Measurements from ENCODE around the gene ROM1. TPM values are rescaled to one million over a fixed set of nuclear protein-coding genes. Genes with fewer than 3 reads are reported as not detected.

Gene ROM1
- total RNA-seq, 1 experiment from 2014 or later = 2.7 TPM

GRCh38 chr11:62573006-62573591 lies 40.0 kb upstream of the ROM1 start:
- H3K9me2 ChIP-seq (ENCODE audit: insufficient read depth) = no peaks in the 10 kb centered on the region
- H4K20me1 ChIP-seq (ENCODE audit: insufficient read depth) = peaks cover 12% of the 10 kb centered on the region; the same call in 1 of the 2 replicates
- no peak overlapping the region for H2AFZ ChIP-seq (ENCODE audit: low read depth, low read length, poor library complexity, severe bottlenecking)
- H3K36me3 ChIP-seq (ENCODE audit: control insufficient read depth in 1 of 2, insufficient read depth in 2 of 2, low read length in 2 of 2) = peaks cover 34 to 62% of the 10 kb centered on the region in 2 experiments
- peak overlapping the region; percentile 98 for H3K9ac ChIP-seq (ENCODE audit: low read length)
- peak overlapping the region; percentile 94 for H3K27ac ChIP-seq (ENCODE audit: low read depth, low read length)
- no peak for DNase-seq (ENCODE audit: low read depth, low spot score)
- RAD21 ChIA-PET (ENCODE audit: low non-redundant PET in 1 of 2, low total read pairs in 2 of 2, uncharacterized antibody in 2 of 2, unreplicated experiment in 2 of 2) = interaction anchor here (1.0 kb wide), 3 partner anchors 18 to 148 kb away, joined by 3 to 6 read pairs (median 3); partner anchors contain the start of gene TUT1 (in 2 of the 2)
- no peaks in the 10 kb centered on the region for H3K27me3 ChIP-seq (ENCODE audit: insufficient read depth, low read length)
- no peaks in the 10 kb centered on the region for H3K9me3 ChIP-seq (ENCODE audit: control insufficient read depth in 1 of 2, insufficient read depth in 1 of 2, low read depth in 1 of 2, low read length in 2 of 2)
- peaks cover 56% of the 10 kb centered on the region for H3K79me2 ChIP-seq (ENCODE audit: insufficient read depth, low read length)
- CTCF ChIA-PET = interaction anchor here (1.0 to 1.8 kb wide), 6 partner anchors 13 to 180 kb away, joined by 4 to 18 read pairs (median 6); partner anchors contain the start of gene TUT1
- peak; percentile 1; the same call in 1 of the 2 replicates for ATAC-seq
- TSS peak; percentile 81 for BruUV-seq (replicated peaks)
- H3K4me2 ChIP-seq (ENCODE audit: low read length) = peak overlapping the region; percentile 87
- intact Hi-C loops (cut with micrococcal nuclease) = no loop called here
- POLR2A ChIA-PET = interaction anchor here (0.7 to 1.8 kb wide), 26 partner anchors 8 to 283 kb away, joined by 3 to 52 read pairs (median 6); partner anchors contain the start of genes AHNAK, C11orf98, CSKMT and HNRNPUL2
- peak overlapping the region; percentile 76 to 99 for H3K4me3 ChIP-seq (replicated peaks in 1 of 2; ENCODE audit: low read depth in 1 of 2, low read length in 2 of 2)
- H3K4me1 ChIP-seq (ENCODE audit: control insufficient read depth in 1 of 2, insufficient read depth in 2 of 2, low read length in 2 of 2) = peaks cover 8 to 30% of the 10 kb centered on the region in 2 experiments
- no peak for TF ChIP-seq EGR1 (IDR thresholded peaks at IDR 0.05; ENCODE audit: low read depth)
- TF ChIP-seq REST (IDR thresholded peaks at IDR 0.05; ENCODE audit: low read depth) = no peak
- TF ChIP-seq ZFX (IDR thresholded peaks at IDR 0.05) = no peak
- TF ChIP-seq FOSL1 (IDR thresholded peaks at IDR 0.05; ENCODE audit: low read depth) = no peak
- TF ChIP-seq ZNF274 (IDR thresholded peaks at IDR 0.05; ENCODE audit: low read depth, low read length) = no peak
- no peak for TF ChIP-seq SIN3A (IDR thresholded peaks at IDR 0.05; ENCODE audit: low read depth)
- TF ChIP-seq SRF (IDR thresholded peaks at IDR 0.05; ENCODE audit: low read depth) = no peak
- no peak for TF ChIP-seq CBX3 (IDR thresholded peaks at IDR 0.05; ENCODE audit: low read depth)
- no peak for TF ChIP-seq CEBPB (IDR thresholded peaks at IDR 0.05; ENCODE audit: low read depth)
